ENCODE data around the gene HDAC7. TPM values are rescaled to one million over a fixed set of nuclear protein-coding genes. Genes with fewer than 3 reads are reported as not detected.

Gene HDAC7
- total and polyA plus RNA-seq, 3 experiments from 2014 or later: 23.1 to 207 (median 206) TPM

GRCh38 chr12:47741340-47741703, 78.4 kb downstream of the HDAC7 start:
- Mint-ChIP-seq H3K4me3 (peak overlapping the region in 5 of 7 donors; percentile 9 to 40 (median 12)), H3K9me3 (no peaks in the 10 kb centered on the region), H3K4me1 (peaks cover 19 to 37% (median 26%) of the 10 kb centered on the region in 3 donors), H3K27ac (peak overlapping the region in 6 of 8 donors; percentile 4 to 83 (median 38)), H3K36me3 (no peaks in the 10 kb centered on the region), H3K27me3 (peaks cover 5 to 18% of the 10 kb centered on the region in 2 donors)
- H3K9me3 ChIP-seq (ENCODE audit: low read length): no peaks in the 10 kb centered on the region
- H3K36me3 ChIP-seq (ENCODE audit: insufficient read depth, low read length): no peaks in the 10 kb centered on the region
- peaks cover 21% of the 10 kb centered on the region for H3K4me1 ChIP-seq (ENCODE audit: insufficient read depth, low read length)
- CTCF ChIA-PET: interaction anchor here (1.3 to 9.6 kb wide), 15 partner anchors 11 to 222 kb away, joined by 3 to 414 read pairs (median 10); partner anchors contain the start of genes ENDOU, HDAC7, RAPGEF3 and RPAP3
- H3K4me3 ChIP-seq (ENCODE audit: low read length): no peak overlapping the region
- POLR2A ChIA-PET: interaction anchor here (1.7 kb wide), 1 partner anchor 25 kb away, joined by 7 read pairs; no protein-coding TSS in a partner anchor
- H3K27me3 ChIP-seq (ENCODE audit: insufficient read depth, low read length, poor library complexity, severe bottlenecking): no peaks in the 10 kb centered on the region
- DNase-seq: peak; percentile 50 to 87 (median 76)
- H3K27ac ChIP-seq (ENCODE audit: low read depth, low read length): no peak overlapping the region

- no peaks in the 10 kb centered on the region for H3K36me3 ChIP-seq (ENCODE audit: insufficient read depth, low read length)
- peak overlapping the region in 5 of 8 donors; percentile 4 to 83 (median 34) for H3K27ac Mint-ChIP-seq
- H3K9me3 ChIP-seq (ENCODE audit: low read length): no peaks in the 10 kb centered on the region
- H3K9me3 Mint-ChIP-seq: no peaks in the 10 kb centered on the region
- POLR2A ChIA-PET: interaction anchor here (1.7 kb wide), 1 partner anchor 26 kb away, joined by 7 read pairs; no protein-coding TSS in a partner anchor
- peak overlapping the region in 4 of 7 donors; percentile 12 to 61 (median 26) for H3K4me3 Mint-ChIP-seq
- no peaks in the 10 kb centered on the region for H3K36me3 Mint-ChIP-seq
- no peak overlapping the region for H3K27ac ChIP-seq (ENCODE audit: low read depth, low read length)
- CTCF ChIA-PET: interaction anchor here (1.3 to 9.6 kb wide), 11 partner anchors 13 to 223 kb away, joined by 4 to 414 read pairs (median 34); partner anchors contain the start of genes ENDOU, HDAC7, RAPGEF3 and RPAP3
- peaks cover 19 to 37% (median 26%) of the 10 kb centered on the region in 3 donors for H3K4me1 Mint-ChIP-seq
- H3K4me1 ChIP-seq (ENCODE audit: insufficient read depth, low read length): peaks cover 21% of the 10 kb centered on the region
- H3K27me3 ChIP-seq (ENCODE audit: insufficient read depth, low read length, poor library complexity, severe bottlenecking): no peaks in the 10 kb centered on the region
- no peak for DNase-seq
- H3K27me3 Mint-ChIP-seq: peaks cover 5 to 16% of the 10 kb centered on the region in 2 donors
- no peak overlapping the region for H3K4me3 ChIP-seq (ENCODE audit: low read length)
These were observed 78.9 kb downstream of the HDAC7 start for GRCh38 chr12:47740606-47741339.

GRCh38 chr12:47739979-47740378, 79.7 kb downstream of the HDAC7 start:
- no peaks in the 10 kb centered on the region for H3K9me3 ChIP-seq (ENCODE audit: low read length)
- peak overlapping the region in 1 of 8 donors; percentile 33 for H3K27ac Mint-ChIP-seq
- no peaks in the 10 kb centered on the region for H3K36me3 ChIP-seq (ENCODE audit: insufficient read depth, low read length)
- POLR2A ChIA-PET: no interaction called here
- H3K4me1 Mint-ChIP-seq: peaks cover 19 to 37% (median 26%) of the 10 kb centered on the region in 3 donors
- no peak overlapping the region for H3K4me3 Mint-ChIP-seq
- H3K36me3 Mint-ChIP-seq: no peaks in the 10 kb centered on the region
- peaks cover 5 to 11% of the 10 kb centered on the region in 2 donors for H3K27me3 Mint-ChIP-seq
- no peak overlapping the region for H3K4me3 ChIP-seq (ENCODE audit: low read length)
- CTCF ChIA-PET: interaction anchor here (1.8 to 9.6 kb wide), 7 partner anchors 12 to 97 kb away, joined by 5 to 414 read pairs (median 130); partner anchors contain the start of genes ENDOU, RAPGEF3 and SLC48A1
- peaks cover 21% of the 10 kb centered on the region for H3K4me1 ChIP-seq (ENCODE audit: insufficient read depth, low read length)
- no peaks in the 10 kb centered on the region for H3K27me3 ChIP-seq (ENCODE audit: insufficient read depth, low read length, poor library complexity, severe bottlenecking)
- no peak overlapping the region for H3K27ac ChIP-seq (ENCODE audit: low read depth, low read length)
- H3K9me3 Mint-ChIP-seq: no peaks in the 10 kb centered on the region
- no peak for DNase-seq

GRCh38 chr12:47739297-47739696, 80.4 kb downstream of the HDAC7 start:
- no peak overlapping the region for H3K4me3 ChIP-seq (ENCODE audit: low read length)
- H3K36me3 ChIP-seq (ENCODE audit: insufficient read depth, low read length): no peaks in the 10 kb centered on the region
- H3K4me3 Mint-ChIP-seq: no peak overlapping the region
- H3K36me3 Mint-ChIP-seq: no peaks in the 10 kb centered on the region
- no peak overlapping the region for H3K27ac ChIP-seq (ENCODE audit: low read depth, low read length)
- ChIA-PET POLR2A (no interaction called here), CTCF (interaction anchor here (6.2 to 9.6 kb wide), 4 partner anchors 11 to 97 kb away, joined by 82 to 414 read pairs (median 176); partner anchors contain the start of genes ENDOU and SLC48A1)
- peaks cover 5 to 7% of the 10 kb centered on the region in 2 donors for H3K27me3 Mint-ChIP-seq
- H3K27ac Mint-ChIP-seq: peak overlapping the region in 2 of 8 donors; percentile 4 to 41
- DNase-seq: no peak
- peaks cover 19 to 37% (median 26%) of the 10 kb centered on the region in 3 donors for H3K4me1 Mint-ChIP-seq
- peaks cover 21% of the 10 kb centered on the region for H3K4me1 ChIP-seq (ENCODE audit: insufficient read depth, low read length)
- no peaks in the 10 kb centered on the region for H3K27me3 ChIP-seq (ENCODE audit: insufficient read depth, low read length, poor library complexity, severe bottlenecking)
- no peaks in the 10 kb centered on the region for H3K9me3 Mint-ChIP-seq
- no peaks in the 10 kb centered on the region for H3K9me3 ChIP-seq (ENCODE audit: low read length)

GRCh38 chr12:47737936-47738594, 81.6 kb downstream of the HDAC7 start:
- Histone ChIP-seq H3K4me1 (ENCODE audit: insufficient read depth, low read length) (peaks cover 21% of the 10 kb centered on the region), H3K36me3 (ENCODE audit: insufficient read depth, low read length) (no peaks in the 10 kb centered on the region), H3K27ac (ENCODE audit: low read depth, low read length) (no peak overlapping the region), H3K4me3 (ENCODE audit: low read length) (no peak overlapping the region), H3K27me3 (ENCODE audit: insufficient read depth, low read length, poor library complexity, severe bottlenecking) (no peaks in the 10 kb centered on the region), H3K9me3 (ENCODE audit: low read length) (no peaks in the 10 kb centered on the region)
- CTCF ChIA-PET: interaction anchor here (1.6 to 1.7 kb wide), 2 partner anchors 22 to 29 kb away, joined by 5 to 7 read pairs; no protein-coding TSS in a partner anchor
- Mint-ChIP-seq H3K4me3 (no peak overlapping the region), H3K27me3 (peaks cover 0 to under 1% of the 10 kb centered on the region in 2 donors), H3K4me1 (peaks cover 19 to 32% (median 26%) of the 10 kb centered on the region in 3 donors), H3K9me3 (no peaks in the 10 kb centered on the region), H3K36me3 (no peaks in the 10 kb centered on the region), H3K27ac (peak overlapping the region in 1 of 8 donors; percentile 40)
- no peak for DNase-seq
- POLR2A ChIA-PET: no interaction called here

- Histone ChIP-seq H3K36me3 (ENCODE audit: insufficient read depth, low read length) (no peaks in the 10 kb centered on the region), H3K9me3 (ENCODE audit: low read length) (no peaks in the 10 kb centered on the region), H3K27ac (ENCODE audit: low read depth, low read length) (no peak overlapping the region), H3K27me3 (ENCODE audit: insufficient read depth, low read length, poor library complexity, severe bottlenecking) (no peaks in the 10 kb centered on the region), H3K4me1 (ENCODE audit: insufficient read depth, low read length) (peaks cover 14% of the 10 kb centered on the region), H3K4me3 (ENCODE audit: low read length) (no peak overlapping the region)
- peaks cover 14 to 26% (median 20%) of the 10 kb centered on the region in 3 donors for H3K4me1 Mint-ChIP-seq
- ChIA-PET POLR2A (no interaction called here), CTCF (interaction anchor here (1.2 to 1.7 kb wide), 3 partner anchors 21 to 105 kb away, joined by 3 to 7 read pairs (median 5); no protein-coding TSS in a partner anchor)
- no peaks in the 10 kb centered on the region for H3K9me3 Mint-ChIP-seq
- no peak overlapping the region for H3K4me3 Mint-ChIP-seq
- H3K36me3 Mint-ChIP-seq: no peaks in the 10 kb centered on the region
- no peak overlapping the region for H3K27ac Mint-ChIP-seq
- no peak for DNase-seq
- H3K27me3 Mint-ChIP-seq: no peaks in the 10 kb centered on the region
These were observed 82.6 kb downstream of the HDAC7 start for GRCh38 chr12:47736877-47737676.

GRCh38 chr12:47736216-47736615, 83.5 kb downstream of the HDAC7 start:
- DNase-seq: no peak
- H3K36me3 ChIP-seq (ENCODE audit: insufficient read depth, low read length): no peaks in the 10 kb centered on the region
- no peak overlapping the region for H3K27ac ChIP-seq (ENCODE audit: low read depth, low read length)
- peaks cover 5% of the 10 kb centered on the region for H3K4me1 ChIP-seq (ENCODE audit: insufficient read depth, low read length)
- H3K4me3 Mint-ChIP-seq: no peak overlapping the region
- no peaks in the 10 kb centered on the region for H3K27me3 Mint-ChIP-seq
- no peaks in the 10 kb centered on the region for H3K36me3 Mint-ChIP-seq
- no peaks in the 10 kb centered on the region for H3K9me3 Mint-ChIP-seq
- H3K4me3 ChIP-seq (ENCODE audit: low read length): no peak overlapping the region
- no peaks in the 10 kb centered on the region for H3K27me3 ChIP-seq (ENCODE audit: insufficient read depth, low read length, poor library complexity, severe bottlenecking)
- H3K27ac Mint-ChIP-seq: no peak overlapping the region
- H3K9me3 ChIP-seq (ENCODE audit: low read length): no peaks in the 10 kb centered on the region
- ChIA-PET POLR2A (no interaction called here), CTCF (interaction anchor here (1.2 to 1.7 kb wide), 2 partner anchors 31 to 106 kb away, joined by 3 to 7 read pairs; no protein-coding TSS in a partner anchor)
- peaks cover 6 to 17% (median 13%) of the 10 kb centered on the region in 3 donors for H3K4me1 Mint-ChIP-seq

All from CD8-positive, alpha-beta memory T cell (primary cell).